ENCODE measurements around the gene OR4N2.
"Not testable (repeated sequence)": the region's sequence is repeated elsewhere in the genome, so short reads cannot be mapped to it uniquely, and the experiment has no call there.

The OR4N2 gene

DNA sequence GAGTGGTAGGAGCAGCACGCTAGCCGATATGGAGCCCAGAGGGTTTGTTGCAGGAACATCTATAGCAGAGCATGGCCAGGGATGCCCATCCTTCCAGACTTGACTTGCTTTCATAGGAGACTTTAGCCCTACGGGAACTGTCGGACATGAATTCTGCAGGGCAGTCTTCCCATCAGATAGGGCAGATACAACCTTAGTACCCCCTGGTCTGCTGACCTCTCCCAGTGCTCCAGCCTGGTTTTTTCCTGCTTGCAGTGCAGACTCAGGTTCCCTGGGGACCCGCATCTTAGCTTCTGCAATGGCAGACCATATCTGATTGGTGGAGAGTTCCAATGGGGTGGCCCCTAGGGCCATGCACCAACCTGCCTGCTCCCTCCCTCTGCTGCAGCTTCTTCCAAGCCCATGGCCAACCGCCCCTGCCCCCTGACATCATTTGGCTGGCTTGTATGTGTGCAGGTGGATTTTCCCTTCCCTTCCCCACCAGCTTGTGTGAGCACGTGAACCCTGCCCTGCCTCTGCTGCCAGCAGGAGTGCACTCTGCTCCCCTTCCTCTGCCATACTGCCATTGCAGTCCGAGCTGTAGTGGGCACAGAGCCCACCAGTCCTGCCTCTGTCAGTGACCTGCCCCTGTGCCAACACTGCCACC is 30.8 kb downstream of the OR4N2 start:
- not testable (repeated sequence) for DNase-seq (ENCODE audit: low read depth, low spot score)

DNA sequence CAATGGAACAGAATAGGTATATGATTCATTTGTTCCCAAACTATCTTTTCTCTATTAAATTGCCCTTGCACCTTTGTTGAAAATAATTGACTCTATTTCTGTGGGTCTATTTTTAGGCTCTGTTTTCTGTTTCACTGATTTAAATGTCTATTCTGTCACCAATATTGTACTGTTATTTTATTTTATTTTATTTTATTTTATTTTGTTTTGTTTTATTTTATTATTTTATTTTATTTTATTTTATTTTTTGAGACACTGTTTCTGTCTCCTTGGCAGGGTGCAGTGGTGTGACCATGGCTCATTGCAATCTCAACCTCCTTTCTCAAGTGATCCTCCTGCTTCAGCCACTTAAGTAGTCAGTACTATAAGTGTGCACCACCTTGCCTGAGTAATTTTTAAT is 34.9 kb downstream of the OR4N2 start:
- no peak for DNase-seq (ENCODE audit: low read depth, low spot score)

DNA sequence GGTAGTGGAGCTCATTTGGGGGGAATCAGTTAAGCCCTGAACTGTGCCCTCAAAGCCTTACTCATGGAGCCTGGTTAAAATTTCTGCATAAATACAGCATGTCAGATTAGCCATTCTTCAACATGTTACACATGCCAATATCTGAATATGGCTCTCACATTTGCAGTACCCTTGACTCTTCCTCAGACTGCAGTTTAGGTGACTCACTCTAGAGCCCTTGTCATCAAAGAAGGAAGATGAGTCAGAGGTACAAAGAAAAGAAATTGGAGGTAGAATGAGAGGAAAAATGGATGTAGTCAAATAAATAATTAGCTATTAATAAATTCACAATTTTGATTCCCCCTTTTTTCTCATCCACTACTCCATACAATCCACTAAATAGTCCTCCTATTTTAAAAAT is 47.8 kb downstream of the OR4N2 start:
- no peak for DNase-seq (ENCODE audit: low read depth, low spot score)

DNA sequence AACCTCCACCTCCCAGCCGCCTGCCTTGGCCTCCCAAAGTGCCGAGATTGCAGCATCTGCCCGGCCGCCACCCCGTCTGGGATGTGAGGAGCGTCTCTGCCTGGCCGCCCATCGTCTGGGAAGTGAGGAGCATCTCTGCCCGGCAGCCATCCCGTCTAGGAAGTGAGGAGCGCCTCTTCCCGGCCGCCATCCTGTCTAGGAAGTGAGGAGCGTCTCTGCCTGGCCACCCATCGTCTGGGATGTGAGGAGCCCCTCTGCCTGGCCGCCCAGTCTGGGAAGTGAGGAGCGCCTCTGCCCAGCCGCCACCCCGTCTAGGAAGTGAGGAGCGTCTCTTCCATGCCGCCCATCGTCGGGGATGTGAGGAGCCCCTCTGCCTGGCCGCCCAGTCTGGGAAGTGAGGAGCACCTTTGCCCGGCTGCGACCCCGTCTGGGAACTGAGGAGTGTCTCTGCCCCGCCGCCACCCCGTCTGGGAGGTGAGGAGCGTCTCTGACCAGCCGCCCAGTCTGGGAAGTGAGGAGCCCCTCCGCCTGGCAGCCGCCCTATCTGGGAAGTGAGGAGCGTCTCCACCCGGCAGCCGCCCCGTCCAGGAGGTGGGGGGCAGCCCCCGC is 62.6 kb downstream of the OR4N2 start:
- not testable (repeated sequence) for DNase-seq (ENCODE audit: low read depth, low spot score)

DNA sequence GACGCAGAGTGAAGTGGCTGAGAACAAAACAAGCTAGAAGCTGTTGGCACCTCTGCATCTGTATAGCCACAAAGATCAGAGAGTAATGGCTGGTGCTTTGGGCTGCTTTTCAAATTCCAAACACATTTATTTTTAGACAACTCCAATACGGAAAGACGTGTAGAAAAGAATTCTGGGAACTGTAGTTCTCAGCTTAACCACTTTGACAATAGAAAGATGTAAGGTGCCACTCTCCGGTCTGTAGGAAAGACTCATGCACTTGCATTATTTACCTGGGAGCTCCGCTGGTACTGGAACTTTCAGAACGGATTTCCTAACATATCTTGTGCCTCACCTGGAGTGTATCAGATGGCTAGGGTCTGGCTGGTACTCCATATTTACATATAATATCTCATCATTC is 69.6 kb downstream of the OR4N2 start:
- no peak for DNase-seq (ENCODE audit: low read depth, low spot score)

DNA sequence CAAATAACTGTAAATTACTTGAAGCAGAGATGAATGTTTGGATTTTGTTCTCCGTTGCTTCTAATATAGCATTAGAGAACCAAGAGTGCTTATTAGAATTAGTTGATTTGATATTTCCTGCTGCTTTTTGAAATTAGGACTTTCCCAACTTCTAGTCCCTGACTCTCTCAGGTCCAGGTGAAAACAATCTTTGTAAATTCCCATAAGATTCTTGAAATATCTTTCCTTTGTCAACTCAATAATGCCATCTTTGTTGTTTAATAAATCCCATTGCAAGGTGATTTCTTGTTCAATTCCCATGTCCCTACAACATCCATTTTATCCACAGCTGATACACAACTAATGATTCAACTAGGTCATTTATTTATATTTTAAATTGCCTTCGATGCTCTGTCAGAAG is 71.3 kb downstream of the OR4N2 start, which contains the start of gene OR4K2:
TSS of gene OR4K2 (plus strand) at position 301 of the 400 bp plus-strand sequence. CDS start 1,126 bp downstream, outside the sequence.
- DNase-seq (ENCODE audit: low read depth, low spot score), result no peak

DNA sequence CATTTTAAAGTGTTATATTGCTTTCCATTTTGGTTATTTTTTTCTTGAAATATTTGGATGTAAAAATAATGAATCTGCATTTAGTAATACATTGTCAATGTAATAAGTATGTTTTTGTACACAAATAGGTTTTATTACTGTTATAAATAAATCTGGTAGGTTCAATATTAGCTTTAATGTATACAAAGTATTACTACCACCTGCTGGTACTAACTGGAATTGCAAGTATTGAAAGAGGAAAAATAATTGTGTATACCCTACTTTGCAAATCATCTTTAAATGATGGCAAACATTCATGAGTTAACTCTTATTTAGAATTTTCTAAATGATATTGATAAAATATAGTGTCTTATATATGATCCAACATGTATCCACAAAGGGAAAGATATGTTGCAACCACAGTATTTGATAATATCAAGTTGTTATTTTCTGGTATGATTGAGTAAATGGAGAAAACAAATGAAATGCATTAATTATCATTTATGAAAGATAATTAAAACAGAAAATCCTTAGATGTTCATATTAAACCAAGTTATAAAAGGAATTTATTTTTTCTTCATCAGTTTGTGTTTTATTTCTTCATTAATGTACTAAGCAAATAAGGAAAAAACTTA is 74.6 kb downstream of the OR4N2 start:
- DNase-seq (ENCODE audit: low read depth, low spot score), result no peak
